Omental fat pad (tissue), 4 donors: ENCODE results near the gene BTBD16. TPM values are rescaled to one million over a fixed set of nuclear protein-coding genes. Genes with fewer than 3 reads are reported as not detected.

Source experiments
- ATAC-seq: fragments of 150-250 bp; one replicate; pipeline ENCODE4 v1.9.1; 2016; ENCODE audit warnings: mild to moderate bottlenecking, moderate library complexity; ENCODE audit not compliant: low FRiP score
- DNase-seq: peaks from one replicate; pipeline ENCODE4 v3.0.0-alpha.2; 2019; ENCODE audit warnings: low spot score
- total RNA-seq, 4 donors: library from RNA; depleted of rRNA; stranded (reverse); fragments of >200 nt; gene quantifications; one replicate each; pipeline ENCODE4 v1.1.0, GENCODE V29; 2016
- TF ChIP-seq, protein P1 (sequence below), 3 donors: fragments of 450-650 bp; IDR thresholded peaks; one replicate each; pipeline ENCODE4 v1.5.1; 2016 to 2017; ENCODE audit warnings: antibody characterized with exemption in 3 of 3, mild to moderate bottlenecking in 3 of 3, moderate library complexity in 2 of 3

BTBD16 gene
- total RNA-seq, 4 donors from 2014 or later: 0.37 TPM; not detected in 3

GRCh38 chr10:122338609-122339441 lies 67.7 kb downstream of the BTBD16 start:
- ATAC-seq: no peak
- no peak for DNase-seq
- TF ChIP-seq, protein P1, sequence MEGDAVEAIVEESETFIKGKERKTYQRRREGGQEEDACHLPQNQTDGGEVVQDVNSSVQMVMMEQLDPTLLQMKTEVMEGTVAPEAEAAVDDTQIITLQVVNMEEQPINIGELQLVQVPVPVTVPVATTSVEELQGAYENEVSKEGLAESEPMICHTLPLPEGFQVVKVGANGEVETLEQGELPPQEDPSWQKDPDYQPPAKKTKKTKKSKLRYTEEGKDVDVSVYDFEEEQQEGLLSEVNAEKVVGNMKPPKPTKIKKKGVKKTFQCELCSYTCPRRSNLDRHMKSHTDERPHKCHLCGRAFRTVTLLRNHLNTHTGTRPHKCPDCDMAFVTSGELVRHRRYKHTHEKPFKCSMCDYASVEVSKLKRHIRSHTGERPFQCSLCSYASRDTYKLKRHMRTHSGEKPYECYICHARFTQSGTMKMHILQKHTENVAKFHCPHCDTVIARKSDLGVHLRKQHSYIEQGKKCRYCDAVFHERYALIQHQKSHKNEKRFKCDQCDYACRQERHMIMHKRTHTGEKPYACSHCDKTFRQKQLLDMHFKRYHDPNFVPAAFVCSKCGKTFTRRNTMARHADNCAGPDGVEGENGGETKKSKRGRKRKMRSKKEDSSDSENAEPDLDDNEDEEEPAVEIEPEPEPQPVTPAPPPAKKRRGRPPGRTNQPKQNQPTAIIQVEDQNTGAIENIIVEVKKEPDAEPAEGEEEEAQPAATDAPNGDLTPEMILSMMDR (IDR thresholded peaks at IDR 0.05): no peak

DNA sequence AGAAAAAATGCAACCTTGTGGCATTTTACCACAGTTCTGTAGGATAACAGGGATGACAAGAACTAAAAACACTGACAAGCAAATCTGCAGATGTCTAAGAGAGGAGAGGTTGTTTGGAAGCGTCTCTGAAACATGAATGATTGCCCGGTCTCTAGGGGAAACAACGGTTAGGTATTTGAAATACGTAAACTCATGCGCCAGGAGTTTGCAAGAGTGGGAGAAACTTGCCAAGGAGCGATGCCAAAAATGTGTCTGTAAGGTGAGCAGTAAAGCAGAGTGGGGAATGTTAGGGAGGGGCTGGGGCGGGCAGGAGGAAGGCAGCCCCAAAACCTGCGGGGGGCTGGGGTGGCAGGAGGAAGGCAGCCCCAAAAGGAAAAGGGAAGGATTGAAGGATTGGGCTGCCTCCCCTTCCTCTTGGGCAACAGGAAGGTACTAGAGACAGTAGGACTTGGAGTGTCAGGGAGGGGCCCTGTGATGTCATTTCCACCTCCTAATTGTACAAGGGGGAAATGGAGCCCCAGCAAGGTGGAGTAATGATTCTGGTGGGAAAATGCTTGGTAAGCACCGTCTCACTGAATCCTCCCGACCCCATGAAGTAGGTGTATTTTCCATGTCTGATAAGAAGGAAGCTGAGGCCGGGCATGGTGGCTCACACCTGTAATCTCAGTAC lies 70.2 kb downstream of the BTBD16 start:
- TF ChIP-seq, protein P1 (IDR thresholded peaks at IDR 0.05): no peak
- DNase-seq (no peak), ATAC-seq (peak; percentile 78)

DNA sequence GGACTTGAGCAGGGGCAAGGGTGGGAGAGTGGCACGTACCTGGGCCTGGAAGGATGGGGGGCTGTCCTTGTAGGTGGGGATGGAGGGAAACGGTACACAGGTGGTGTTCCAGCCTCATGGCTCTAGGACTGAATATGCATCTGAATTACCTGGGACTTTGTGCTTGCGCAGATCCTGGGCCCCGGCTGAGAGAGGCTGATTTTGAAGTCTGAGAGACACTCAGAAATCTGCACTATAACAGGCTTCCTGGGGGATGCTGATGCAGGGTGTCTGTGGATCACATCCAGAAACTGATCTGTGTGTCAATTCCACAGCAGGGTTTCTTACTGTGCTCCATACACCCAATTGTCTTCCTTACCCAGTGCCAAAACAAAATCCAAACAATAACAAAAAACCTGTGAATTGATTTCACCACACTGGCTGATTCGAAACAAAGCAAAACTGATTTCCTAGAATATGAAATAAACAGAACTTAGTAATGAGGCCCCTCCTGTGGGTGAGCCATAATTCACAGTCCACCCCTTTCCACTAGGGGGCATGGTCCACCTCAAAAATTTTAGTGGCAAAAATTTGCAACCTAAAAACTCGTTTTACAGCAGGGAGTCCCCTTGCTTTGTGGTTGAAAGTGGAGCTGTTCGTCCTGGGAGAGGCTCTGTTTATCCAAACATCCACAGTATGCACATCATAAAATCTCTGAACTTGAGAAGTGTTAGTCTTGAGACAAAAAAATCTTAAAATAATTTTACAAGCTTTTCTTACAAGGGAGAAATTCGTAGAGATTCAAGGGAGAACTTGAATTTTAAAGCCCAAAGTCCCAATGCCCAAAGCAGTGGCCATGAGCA lies 71.4 kb downstream of the BTBD16 start:
- ATAC-seq: peak; percentile 10
- TF ChIP-seq, protein P1 (IDR thresholded peaks at IDR 0.05): no peak
- no peak for DNase-seq

GRCh38 chr10:122343135-122343800 lies 72.2 kb downstream of the BTBD16 start:
- TF ChIP-seq, protein P1 (IDR thresholded peaks at IDR 0.05): no peak
- ATAC-seq: no peak
- DNase-seq: no peak

DNA sequence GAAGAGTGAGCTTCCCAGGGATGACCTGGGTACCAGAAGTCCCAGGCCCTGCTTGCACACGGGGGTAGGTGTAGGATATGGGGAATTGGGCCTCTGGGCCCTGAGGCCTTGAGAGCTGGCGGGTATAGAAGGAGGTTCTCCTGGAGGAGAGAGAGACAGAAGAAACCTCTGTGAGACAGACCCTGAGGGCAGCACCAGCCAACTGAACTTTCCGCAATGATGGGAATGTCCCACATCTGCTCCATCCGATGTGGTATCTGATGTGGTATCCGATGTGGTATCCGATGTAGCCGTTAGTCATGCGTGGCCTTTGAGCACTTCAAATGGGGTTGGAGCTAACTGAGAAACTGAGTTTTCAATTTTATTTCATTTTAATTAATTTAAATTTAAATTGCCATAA lies 72.8 kb downstream of the BTBD16 start:
- ATAC-seq (no peak), DNase-seq (no peak)
- TF ChIP-seq, protein P1 (IDR thresholded peaks at IDR 0.05): no peak

GRCh38 chr10:122344741-122345258 lies 73.7 kb downstream of the BTBD16 start:
- DNase-seq (no peak), ATAC-seq (no peak)
- TF ChIP-seq, protein P1 (IDR thresholded peaks at IDR 0.05): no peak
